Measurements from ENCODE around the gene CDC42BPA. TPM values are rescaled to one million over a fixed set of nuclear protein-coding genes. Genes with fewer than 3 reads are reported as not detected.
A peak's percentile ranks its signal among the peaks of the same experiment; 100 is the strongest.

The CDC42BPA gene
- total and polyA plus RNA-seq, 3 donors from 2014 or later = 39.9 to 109 (median 105) TPM

DNA sequence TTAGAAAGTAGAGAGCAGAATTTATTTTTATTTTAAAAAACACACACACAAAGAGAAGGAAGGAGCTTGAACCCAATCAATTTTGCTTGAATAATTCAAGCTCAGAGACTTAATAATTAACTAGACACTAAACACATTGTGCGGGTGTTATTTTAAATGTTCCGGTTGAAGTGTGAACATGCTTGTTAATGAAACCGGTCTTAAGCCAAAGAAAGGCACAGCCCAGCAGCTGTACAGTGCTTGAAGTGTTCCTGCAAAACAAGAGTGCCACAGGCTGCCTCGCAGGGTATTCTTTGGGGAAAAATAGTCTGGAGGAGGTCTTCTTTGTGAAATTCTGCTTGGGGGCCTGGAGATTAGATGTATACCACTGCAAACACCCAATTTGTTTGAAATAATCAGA lies 2.2 kb upstream of the CDC42BPA start:
- intact Hi-C loops (cut with DNase I; ENCODE audit: low total_unique reads) = no loop called here
- Histone ChIP-seq H3K9me3 (no peaks in the 10 kb centered on the region), H3K4me1 (no peaks in the 10 kb centered on the region), H3K27ac (no peak overlapping the region), H3K27me3 (no peaks in the 10 kb centered on the region), H3K36me3 (ENCODE audit: low read depth, missing control alignments) (no peaks in the 10 kb centered on the region), H3K4me3 (no peak overlapping the region)
- no peak for DNase-seq
- 73 to 74% methylated on average over 4 of the region's 4 CpGs for WGBS, 2 donors
- TF ChIP-seq, protein P1, sequence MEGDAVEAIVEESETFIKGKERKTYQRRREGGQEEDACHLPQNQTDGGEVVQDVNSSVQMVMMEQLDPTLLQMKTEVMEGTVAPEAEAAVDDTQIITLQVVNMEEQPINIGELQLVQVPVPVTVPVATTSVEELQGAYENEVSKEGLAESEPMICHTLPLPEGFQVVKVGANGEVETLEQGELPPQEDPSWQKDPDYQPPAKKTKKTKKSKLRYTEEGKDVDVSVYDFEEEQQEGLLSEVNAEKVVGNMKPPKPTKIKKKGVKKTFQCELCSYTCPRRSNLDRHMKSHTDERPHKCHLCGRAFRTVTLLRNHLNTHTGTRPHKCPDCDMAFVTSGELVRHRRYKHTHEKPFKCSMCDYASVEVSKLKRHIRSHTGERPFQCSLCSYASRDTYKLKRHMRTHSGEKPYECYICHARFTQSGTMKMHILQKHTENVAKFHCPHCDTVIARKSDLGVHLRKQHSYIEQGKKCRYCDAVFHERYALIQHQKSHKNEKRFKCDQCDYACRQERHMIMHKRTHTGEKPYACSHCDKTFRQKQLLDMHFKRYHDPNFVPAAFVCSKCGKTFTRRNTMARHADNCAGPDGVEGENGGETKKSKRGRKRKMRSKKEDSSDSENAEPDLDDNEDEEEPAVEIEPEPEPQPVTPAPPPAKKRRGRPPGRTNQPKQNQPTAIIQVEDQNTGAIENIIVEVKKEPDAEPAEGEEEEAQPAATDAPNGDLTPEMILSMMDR (IDR thresholded peaks at IDR 0.05) = no peak
- no peak for TF ChIP-seq POLR2A (IDR thresholded peaks at IDR 0.05)

DNA sequence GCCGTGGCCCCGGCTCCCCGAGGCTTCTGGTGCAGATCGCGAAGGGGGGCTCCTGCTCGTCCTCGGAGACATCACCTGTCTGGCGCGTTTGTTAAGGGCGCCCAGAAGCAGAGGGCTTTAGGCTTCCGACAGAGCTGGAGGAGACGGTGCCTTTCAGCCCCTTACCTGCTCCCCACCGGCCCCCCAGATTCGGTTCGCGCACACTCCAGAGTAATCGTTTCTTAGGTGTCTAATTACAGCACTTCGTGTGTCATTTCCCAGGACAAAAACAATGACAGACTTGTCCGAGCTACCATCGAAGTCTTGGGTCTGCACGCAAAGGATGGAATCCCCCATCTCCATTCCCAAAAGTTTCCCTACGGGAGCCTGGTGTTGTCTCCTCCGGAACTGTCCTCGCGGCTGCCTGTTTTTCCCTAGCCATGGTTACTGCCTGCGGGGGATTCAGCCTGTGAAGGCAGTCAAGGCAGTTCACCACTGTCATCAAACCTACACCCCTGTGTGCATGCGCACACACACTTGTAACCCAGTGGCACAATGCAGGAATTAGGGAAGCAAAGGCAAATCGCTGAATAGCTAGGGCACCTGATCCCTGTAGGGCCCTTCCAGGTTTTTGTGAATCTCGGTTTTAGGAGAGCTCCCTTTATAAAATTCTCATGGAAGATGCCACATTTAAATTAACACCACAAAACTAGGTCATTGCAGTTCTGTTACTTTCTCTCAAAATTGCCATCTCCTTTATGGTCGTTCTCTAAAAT lies 738 bp upstream of the CDC42BPA start:
- peak overlapping the region; percentile 75 to 94 for H3K4me3 ChIP-seq
- WGBS, 2 donors = 3 to 11% methylated on average over 19 to 30 of the region's 30 CpGs
- peak overlapping the region; percentile 95 to 98 for H3K27ac ChIP-seq
- H3K4me1 ChIP-seq = peaks cover 5% of the 10 kb centered on the region
- no peaks in the 10 kb centered on the region for H3K36me3 ChIP-seq (ENCODE audit: low read depth, missing control alignments)
- DNase-seq = peak; percentile 83
- no peaks in the 10 kb centered on the region for H3K9me3 ChIP-seq
- intact Hi-C loops (cut with DNase I; ENCODE audit: low total_unique reads) = no loop called here
- TF ChIP-seq, protein P1 (IDR thresholded peaks at IDR 0.05) = no peak
- TF ChIP-seq POLR2A (IDR thresholded peaks at IDR 0.05) = no peak
- H3K27me3 ChIP-seq = no peaks in the 10 kb centered on the region

DNA sequence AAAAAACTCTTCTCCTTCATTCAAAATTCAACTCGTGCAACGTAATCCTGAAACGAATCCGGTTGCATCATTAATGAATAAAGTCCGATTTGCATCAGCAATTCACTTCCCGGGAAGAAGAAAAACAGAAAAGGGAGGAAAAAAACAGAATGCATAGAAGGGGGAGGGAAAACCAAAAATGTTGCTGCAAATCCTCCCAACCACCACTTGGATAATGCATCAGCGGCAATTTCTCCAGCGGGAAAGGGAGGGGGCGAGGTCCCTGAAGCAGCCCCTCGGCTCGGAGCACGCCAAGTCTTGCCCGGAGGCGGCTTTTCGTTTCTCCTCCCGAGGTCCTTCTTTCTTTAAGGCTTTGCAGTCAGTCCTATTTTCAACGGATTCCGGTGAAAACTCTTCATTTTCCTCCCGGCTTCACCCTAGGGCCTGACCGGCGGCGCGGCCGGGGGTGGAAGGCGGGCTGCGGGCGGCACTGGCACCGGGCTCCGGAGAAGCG lies 723 bp downstream of the CDC42BPA start:
- H3K9me3 ChIP-seq = no peaks in the 10 kb centered on the region
- H3K27ac ChIP-seq = peak overlapping the region; percentile 95 to 98
- no peaks in the 10 kb centered on the region for H3K36me3 ChIP-seq (ENCODE audit: low read depth, missing control alignments)
- H3K4me1 ChIP-seq = peaks cover 5% of the 10 kb centered on the region
- H3K4me3 ChIP-seq = peak overlapping the region; percentile 75 to 94
- peak; percentile 69 for DNase-seq
- WGBS, 2 donors = 1% methylated on average over 30 of the region's 30 CpGs
- no peak for TF ChIP-seq POLR2A (IDR thresholded peaks at IDR 0.05)
- TF ChIP-seq, protein P1 (IDR thresholded peaks at IDR 0.05) = peak in 2 of 3 experiments; percentile 9 to 18
- intact Hi-C loops (cut with DNase I; ENCODE audit: low total_unique reads) = no loop called here
- no peaks in the 10 kb centered on the region for H3K27me3 ChIP-seq

DNA sequence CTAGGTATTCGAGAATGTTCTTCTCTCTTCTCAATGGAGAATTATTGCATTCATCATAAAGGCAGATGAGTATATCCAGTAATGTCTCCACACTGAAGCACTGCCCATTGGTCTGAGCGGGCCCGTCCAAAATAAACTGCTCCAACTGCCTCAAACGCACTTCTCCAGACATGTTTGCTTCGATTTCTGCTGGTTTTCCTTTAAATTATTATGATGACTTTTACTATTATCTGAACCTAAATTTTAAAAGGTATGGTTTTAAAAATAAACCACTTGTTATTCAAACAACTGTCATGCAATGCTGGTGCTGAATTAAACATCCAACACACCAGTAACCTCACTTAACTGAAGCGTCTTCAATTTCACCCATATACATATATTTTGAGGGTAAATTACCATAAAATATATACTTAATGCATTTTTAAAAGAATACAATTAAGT lies 1.3 kb downstream of the CDC42BPA start:
- Histone ChIP-seq H3K4me3 (peak overlapping the region; percentile 75 to 94), H3K4me1 (peaks cover 7% of the 10 kb centered on the region), H3K27me3 (no peaks in the 10 kb centered on the region), H3K36me3 (ENCODE audit: low read depth, missing control alignments) (no peaks in the 10 kb centered on the region), H3K27ac (peak overlapping the region; percentile 95 to 98), H3K9me3 (no peaks in the 10 kb centered on the region)
- WGBS, 2 donors = 7% methylated on average over 6 of the region's 6 CpGs
- peak; percentile 49 for DNase-seq
- TF ChIP-seq POLR2A (IDR thresholded peaks at IDR 0.05) = no peak
- TF ChIP-seq, protein P1 (IDR thresholded peaks at IDR 0.05) = no peak
- intact Hi-C loops (cut with DNase I; ENCODE audit: low total_unique reads) = no loop called here

Measured in testis (tissue), 3 donors.